GM18511 (cell line): Measurements from ENCODE around the gene TMEM161A.
A peak's percentile ranks its signal among the peaks of the same experiment; 100 is the strongest.
"Not testable (repeated sequence)": the region's sequence is repeated elsewhere in the genome, so short reads cannot be mapped to it uniquely, and the experiment has no call there.

Experiments
- ATAC-seq: cut with Tn5 transposase; IDR thresholded peaks from one replicate; pipeline ENCODE4 v1.9.1; 2021; ENCODE audit warnings: mild to moderate bottlenecking, moderate library complexity; ENCODE audit not compliant: unreplicated experiment

Gene TMEM161A

DNA sequence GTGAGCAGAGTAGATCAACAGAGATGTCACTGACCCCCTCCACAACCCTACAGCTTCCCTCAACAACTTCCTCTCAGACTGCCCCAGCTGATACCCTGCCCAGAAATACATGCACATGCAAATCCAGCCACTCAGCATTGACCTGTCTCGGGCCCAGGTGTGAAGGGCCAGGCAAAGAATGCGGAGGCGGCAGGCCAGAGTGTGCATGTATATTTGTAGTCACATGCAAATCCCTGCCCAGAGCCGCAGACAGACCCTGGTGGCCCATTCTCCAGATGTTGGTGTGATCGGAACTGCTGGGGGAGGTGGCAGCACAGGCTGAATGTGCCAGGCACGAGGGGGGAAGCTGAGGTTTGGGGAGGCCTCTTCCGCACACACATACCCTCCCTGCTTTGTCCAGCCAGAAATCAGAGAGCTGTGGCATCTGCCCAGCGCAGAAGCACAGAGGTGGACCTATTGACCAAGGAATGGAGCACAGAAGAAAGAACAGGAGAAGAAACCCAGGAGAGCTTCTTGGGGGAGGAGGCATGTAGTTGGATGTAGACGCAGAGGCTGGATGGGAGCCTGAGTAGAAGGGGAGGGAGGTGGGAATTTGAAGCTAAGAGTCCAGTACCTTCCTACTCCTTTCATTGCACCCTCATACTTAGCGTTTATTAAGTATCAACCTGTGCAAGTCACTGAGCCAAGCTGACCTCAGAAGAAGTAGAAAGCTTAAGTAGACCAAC lies 17.4 kb upstream of the TMEM161A start:
- ATAC-seq: peak; percentile 73

DNA sequence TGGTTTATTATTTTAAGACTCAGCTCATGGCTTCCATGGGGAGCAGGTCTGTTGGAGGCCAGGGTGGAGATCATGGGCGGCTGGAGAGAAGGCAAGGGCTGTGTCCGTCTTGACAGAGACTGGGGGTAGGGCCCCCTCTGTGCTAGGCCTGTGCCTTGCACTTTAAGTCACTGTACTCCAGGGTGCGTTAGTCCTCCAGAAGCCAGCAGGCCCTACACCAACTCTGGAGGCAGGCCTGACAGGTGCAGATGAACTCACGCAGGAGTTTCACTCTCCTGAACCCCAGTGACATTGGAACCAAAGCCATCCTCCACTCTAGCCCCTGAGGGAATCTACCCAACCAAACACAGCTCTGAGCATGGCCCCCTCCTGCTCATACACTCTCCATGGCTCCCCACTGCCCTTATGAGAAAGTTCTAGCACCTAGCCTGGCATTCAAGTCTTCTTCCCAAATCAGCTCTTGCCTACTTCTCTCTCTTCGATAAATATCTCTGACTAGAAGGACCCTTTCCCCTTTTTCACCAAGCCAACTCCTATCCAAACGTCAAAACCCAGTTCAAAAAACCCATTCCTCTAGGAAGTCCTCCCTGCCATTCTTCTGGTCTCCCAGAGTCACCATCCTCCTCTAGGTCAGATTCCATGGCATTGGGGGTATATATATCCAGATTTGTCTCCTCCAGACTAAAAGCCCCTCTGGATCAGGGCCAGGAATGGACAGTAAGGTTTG lies 16.7 kb upstream of the TMEM161A start:
- ATAC-seq: no peak

DNA sequence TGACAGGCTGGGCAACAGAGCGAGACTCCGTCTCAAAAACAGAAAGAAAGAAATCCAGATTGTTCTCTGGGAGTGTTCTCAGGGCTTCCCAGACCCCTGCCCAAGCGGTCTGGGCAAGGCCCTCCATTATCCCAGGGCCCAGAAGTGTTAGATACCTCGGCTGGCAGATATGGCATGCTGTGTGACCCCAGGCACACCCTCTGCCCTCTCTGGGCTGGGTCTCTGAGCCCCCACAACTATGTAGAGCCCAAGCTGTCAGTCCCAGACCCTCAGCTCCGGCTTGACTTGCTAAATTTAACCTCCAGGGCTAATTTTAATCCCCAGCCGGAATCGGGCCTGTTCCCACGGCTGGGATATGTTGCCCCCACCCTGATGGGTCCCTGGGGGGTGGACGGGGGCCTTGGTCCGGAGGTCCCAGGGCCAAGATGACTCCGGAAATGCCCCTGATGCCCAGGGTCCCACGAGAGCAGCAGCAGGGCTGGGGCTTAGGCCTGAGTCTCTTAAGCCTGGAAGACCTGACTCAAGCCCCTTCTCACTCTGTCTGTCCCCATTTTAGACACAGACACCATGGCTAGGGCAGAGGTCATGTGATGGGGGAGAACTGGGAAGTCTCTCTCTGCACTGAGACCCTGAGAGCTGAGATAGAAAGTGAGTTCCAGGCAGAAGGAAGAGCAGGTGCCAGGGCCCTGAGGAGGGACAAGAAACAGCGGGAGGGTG lies 14.5 kb upstream of the TMEM161A start:
- no peak for ATAC-seq

DNA sequence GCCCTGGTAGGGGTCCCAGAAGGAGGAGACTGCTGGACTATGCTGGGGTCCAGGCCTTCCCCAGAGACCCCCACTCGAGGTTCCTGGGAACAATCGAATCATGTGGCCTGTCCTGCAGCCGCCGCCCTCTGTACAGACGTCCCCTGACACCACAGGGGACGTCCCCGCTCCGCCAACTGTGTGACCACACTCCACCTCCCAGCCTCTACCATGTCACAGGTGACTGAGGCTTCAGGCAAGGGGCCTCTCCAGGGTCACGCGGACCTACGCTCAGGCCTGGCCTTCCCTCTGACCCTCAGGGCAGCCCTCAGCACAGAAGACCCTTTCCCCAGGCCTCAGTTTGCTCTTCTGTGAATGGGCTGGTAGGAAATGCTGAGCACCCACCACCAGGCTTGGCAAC lies 13.1 kb upstream of the TMEM161A start:
- ATAC-seq: peak; percentile 65

DNA sequence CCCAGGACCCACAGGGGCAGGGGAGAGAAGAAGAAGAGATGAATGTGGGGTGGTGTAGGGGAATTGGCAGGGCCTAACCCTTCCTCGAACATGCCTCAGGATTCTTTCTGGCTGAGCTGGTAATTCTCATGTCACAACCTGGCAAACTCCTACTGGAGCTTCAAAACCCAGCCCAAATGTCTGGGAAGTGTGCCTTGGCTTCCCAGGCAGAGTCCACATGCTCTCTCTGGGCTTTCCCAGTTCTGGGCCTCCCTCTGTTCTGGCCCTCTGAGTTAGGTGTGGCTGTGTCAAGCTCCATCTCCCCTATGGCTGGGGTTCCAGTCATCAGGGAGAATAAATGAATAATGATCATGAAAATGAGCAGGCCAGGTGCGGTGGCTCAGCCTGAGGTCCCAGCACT lies 11.2 kb upstream of the TMEM161A start:
- ATAC-seq: no peak

DNA sequence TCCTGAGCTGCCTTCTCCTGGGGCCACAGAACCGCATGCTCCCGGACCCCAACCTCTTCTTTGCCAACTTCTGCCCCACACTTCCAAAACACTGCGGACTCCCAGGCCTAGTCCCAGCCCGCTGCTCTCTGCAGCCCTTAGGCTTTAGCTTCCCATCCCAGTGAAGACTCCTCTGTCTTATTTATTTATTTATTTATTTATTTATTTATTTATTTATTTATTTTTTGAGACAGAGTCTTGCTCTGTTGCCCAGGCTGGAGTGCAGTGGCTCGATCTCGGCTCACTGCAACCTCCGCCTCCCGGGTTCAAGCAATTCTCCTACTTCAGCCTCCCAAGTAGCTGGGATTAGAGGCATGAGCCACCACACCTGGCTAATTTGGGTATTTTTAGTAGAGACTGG lies 10.2 kb upstream of the TMEM161A start:
- not testable (repeated sequence) for ATAC-seq

DNA sequence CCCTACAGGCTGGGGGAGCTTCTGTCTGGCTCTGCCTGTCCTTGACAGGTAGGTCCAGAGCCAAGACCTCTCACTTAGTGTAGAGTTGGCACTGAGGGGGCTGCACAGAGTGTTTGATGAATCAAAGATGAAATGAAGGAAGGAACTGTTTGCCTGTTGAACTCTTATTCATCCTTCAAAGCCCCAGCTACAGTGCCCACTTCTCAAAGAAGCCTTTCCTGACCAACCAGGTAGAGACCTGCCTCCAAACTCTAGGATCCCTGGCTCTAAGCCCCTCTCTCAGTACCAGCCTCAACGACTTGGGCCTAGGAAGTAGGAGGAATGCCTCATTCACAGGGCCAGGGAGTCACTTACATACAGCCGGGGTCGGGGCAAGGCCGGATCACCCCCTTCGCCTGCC lies 9.1 kb upstream of the TMEM161A start:
- no peak for ATAC-seq

DNA sequence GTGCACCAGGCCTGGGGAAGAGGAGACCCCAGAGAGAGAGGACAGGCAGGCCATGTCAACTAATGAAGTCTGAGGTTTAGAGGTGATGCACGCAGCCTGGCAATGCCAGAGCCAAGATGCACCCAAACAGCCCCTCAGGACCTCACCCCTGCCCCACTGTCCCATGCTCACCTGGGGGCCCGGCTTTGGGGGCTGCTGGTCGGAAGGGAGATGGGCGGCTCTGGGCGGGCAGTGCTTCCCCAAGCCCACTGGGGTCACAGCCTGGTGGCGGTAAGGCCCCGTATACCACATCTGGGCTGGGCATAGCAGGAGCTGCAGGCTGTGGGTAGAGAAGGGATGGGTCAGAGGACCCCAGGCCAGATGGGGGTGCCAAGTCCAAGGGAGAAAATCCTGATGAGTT lies 8.6 kb upstream of the TMEM161A start:
- ATAC-seq: no peak

DNA sequence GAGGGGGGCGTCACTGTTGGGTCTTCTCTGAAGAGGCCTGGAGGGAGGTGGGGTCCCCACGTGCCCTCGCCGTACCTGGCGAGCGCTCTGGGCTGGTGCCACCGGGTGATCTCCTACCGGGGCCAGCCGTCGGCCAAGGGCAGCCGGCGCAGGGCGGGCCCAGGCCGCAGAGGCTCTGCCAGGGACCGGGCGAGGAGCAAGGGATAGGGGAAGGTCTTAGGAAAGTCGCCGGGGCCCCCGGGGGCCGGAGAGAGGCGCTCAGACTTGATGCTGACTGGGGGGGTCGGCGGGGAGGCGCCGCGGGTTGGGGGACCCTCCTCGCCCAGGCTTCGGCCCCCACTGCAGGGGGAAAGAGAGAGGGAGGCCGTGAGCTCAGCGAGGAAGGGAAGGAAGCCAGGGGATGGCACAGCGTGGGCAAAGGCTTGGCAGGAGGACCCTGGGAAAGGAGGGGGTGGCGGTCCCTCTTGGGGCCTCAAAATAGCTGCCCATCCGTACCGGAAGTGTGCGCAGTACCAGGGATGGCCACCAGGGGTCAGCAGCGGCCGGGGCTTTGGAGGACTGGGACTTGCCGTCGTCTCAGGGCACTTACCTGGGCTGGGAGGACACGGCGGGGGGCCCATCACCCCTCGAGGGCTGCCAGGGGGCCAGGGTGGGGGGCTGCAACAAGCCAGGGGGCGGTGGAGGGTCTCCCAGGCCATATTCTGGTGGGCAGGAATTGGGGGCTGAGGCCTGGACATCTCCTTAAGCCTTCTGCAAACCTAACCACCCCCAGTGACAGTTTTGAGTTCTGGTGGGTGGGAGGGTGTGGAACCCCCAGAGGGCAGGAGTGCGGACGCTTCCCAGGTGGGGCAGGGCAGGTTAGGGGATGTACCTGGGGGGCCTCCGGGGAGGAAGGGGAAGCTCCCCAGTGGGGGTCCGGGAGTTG lies 7.7 kb upstream of the TMEM161A start:
- no peak for ATAC-seq

DNA sequence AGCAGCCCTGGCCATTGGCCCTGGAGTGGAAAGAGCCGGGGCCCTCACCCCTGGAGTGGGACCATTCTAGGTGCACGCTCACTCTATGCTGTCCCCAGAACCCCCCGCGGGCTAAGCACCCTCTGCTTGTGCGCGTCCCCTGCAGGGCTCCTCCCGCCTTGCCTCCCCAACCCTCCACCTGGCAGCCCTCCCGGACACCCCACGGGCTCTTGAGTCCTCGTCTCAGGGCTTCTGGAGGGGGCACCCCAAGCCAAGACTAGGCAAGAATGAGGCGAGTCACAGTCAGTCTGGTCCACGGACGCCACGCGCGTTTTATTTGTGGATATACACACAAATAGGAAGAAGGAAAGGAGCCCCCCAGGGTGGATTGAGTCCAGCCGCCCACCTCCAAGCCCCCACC lies 7.0 kb upstream of the TMEM161A start:
- ATAC-seq: no peak

DNA sequence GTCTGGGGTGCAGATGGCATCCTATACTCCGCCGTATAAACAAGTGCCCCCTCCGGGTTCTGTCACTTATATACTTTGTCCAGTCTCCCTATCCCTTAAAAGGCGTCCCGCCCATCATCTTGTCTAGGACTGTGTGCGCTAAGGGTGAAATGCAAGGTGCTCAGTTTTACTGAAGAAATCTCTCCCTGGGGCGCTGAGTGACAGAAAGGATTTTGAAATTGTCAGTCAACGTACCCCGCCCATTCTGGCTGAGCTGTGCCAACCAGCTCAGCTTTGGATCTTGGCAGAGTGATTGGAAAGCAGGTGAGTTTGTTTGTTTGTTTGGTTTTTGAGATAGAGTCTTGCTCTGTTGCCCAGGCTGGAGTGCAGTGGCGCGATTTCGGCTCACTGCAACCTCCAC lies 4.1 kb upstream of the TMEM161A start:
- ATAC-seq: no peak

DNA sequence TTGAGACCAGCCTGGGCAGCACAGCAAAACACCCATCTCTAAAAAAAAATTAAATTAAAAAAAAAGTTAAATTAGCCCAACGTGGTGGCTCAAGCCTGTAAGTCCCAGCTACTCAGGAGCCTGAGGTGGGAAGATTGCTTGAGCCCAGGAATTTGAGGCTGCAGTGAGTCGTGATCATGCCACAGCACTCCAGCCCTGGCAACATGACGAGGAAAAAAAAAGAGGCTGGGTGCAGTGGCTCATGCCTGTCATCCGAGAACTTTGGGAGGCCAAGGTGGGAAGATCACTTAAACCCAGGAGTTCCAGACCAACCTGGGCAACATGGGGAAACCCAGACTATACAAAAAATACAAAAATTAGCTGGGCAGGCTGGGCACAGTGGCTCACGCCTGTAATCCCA lies 2.2 kb upstream of the TMEM161A start:
- ATAC-seq: no peak

DNA sequence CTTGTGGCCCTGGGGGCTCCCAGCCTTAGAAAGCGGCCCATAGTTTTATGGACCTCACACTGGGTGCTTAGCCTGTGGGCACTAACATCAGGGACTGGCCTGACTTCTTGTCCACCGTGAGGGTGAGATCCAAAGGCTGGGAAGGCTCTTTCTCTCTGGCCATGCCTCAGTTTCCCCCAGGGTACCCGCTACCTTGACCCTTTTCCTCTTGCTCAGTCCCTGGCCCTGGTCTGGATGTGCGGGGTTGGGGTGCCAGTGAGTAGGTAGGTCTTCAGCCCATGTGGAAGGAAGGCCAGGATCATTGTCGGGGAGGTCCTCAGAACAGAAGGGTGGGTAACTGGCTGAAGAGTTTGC lies 1.6 kb upstream of the TMEM161A start:
- no peak for ATAC-seq

DNA sequence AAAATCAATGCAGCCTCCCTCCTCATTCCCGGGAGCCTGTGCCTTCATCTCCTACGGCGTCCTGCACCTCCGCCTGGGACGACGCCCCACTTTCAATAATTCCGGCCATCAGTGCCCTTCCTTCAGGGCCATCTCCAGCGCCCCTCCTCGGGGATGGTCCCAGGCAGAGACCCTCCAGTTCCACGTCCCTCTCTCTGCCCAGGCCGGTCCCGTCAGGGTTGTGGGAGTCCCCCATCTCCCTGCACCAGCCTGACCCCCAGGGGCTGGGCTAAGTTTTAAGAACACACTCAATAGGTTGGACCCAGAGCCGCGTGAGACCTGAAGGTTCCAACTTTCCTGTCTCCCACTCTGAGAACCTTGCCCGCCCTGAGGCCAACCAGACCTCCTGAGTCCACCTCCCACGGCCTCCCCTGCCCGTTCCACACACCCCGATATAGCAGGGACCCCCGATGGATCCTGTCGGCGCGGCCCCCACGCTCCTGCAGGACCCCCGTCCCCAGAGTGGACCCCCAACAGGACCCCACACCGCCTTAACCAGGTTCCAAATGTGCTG lies 646 bp downstream of the TMEM161A start:
- ATAC-seq: no peak

DNA sequence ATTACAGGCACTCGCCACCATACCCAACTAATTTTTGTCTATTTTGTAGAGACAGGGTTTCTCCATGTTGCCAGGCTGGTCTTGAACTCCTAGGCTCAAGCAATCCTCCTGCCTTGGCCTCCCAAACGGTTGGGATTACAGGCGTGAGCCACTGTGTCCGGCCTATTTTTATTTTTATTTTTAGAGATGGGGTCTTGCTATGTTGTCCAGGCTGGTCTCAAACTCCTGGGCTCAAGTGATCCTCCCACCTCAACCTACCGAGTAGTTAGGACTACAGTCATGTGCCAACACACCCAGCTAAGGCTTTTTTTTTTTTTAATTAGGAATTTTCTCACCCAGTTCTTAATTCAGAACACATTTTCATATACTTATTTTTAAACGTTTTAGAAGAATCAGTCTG lies 2.6 kb downstream of the TMEM161A start:
- not testable (repeated sequence) for ATAC-seq

DNA sequence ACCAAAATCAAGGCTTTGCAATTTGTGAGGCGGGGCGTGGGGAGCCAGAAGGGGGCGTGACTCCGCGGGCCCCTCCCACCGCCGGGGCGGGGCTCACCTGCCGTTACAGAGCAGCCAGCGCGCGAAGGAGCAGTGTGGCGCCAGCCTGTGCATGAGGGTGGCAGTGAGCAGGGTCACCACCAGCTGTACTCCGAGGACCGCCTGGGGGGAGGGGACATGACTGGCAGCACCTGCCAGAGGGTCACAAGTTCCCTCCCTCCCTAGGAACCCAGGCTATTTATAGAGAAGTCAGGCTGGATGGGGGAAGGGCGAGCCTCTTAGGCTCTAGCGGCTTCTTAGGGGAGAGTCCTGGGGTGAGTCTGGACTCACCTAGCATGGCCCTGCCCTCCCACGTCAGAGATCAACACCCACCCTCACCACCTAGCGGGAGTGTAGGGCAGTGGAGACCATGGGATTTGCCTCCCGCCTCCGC lies 3.6 kb downstream of the TMEM161A start:
- no peak for ATAC-seq

DNA sequence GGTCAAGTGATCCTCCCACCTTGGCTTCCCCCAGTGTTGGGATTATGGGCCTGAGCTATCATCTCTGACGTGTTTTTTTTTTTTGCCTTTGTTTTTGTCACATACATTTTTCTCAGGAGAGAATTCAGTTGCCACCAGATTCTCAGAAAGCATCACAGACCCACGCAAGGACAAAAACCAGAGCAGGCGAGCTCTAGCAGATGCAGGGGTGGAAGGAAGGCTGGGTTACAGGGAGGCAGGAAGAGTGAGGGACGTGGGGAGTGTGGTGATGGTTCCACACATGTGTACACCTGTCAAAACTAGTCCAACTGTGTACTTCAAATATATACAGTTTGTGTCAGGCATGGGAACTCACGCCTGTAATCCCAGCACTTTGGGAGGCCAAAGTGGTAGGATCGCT lies 4.3 kb downstream of the TMEM161A start:
- no peak for ATAC-seq

DNA sequence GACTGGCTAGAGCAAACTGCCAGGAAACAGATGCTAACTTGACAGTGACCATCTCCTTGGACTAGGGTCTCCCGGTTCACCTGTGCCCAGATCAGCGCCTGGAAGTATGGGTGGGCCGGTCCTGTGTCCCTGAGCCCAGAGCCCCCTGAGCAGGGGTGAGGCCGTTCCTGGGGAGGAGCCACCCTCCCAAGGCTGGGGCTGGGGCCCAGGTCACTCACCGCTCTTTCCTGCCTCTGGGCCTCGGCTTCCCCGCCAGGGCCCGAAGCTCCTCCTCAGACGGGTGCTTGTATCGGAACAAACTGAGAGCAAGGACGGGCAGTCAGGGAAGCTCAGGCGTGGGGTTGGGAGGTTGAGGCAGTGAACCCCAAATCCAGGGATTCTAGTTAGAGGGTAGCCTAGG lies 5.4 kb downstream of the TMEM161A start:
- no peak for ATAC-seq

DNA sequence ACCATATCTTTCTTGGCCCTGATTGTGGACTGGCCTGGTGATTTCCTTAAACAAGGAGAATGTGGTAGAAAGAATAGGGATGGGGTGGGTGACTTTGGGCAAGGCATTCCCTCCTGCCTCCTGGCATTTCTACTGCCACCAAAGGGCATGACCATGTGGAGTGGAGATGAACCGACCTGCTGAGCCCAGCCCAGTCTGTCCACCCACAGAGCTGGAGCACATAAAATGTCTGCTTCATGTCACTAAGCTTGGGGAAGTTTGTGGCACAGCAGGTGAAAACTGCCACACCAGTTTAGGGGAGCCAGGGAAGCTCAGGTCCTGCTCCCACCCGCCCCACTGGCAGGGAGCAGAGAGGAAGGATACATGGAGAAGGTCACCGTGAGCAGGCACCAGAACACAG lies 6.3 kb downstream of the TMEM161A start:
- no peak for ATAC-seq

DNA sequence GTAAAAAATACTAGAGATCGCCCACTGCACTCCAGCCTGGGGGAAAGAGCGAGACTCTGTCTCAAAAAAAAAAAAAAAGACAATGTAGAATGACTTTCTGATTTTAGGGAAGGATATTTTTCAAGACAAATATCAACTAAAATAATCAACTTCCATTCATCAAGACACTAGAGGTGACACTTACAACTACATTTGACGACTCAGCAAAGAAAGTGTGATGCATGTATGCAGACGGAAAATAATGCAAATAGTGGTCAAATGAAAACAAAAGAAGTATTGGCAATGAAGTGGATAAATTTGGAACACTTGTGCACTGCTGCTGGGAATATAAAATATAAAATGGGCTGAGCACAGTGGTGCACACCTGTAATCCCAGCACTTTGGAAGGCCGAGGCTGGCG lies 12.2 kb downstream of the TMEM161A start:
- ATAC-seq: no peak

DNA sequence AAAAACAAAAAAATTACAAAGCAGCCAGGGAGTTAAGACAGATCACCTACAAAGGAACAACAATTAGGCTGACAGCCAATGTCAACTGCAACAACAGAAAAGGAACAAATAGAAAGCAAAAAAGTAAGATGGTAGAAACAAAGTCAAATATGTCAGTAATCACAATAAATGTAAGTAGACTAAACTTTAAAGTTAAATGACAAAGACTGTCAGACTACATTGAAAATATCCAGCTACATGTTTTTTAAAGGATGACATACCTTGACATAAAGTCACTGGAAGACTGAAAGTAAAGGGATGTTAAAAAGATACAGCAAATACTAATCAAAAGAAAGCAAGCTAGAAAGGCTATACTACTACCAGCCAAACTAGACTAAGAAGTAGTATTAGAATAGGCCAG lies 14.9 kb downstream of the TMEM161A start:
- ATAC-seq: no peak
